Mesenchymal stem cell (in vitro differentiated cells and primary cell): ENCODE measurements around the gene SRXN1.

Source experiments
- DNase-seq: peaks from one replicate; pipeline ENCODE4 v3.0.0-alpha.2; 2013
- H2AFZ ChIP-seq: one replicate; pipeline ENCODE4 v1.6.1; 2013; ENCODE audit warnings: low read depth, mild to moderate bottlenecking, control low read depth, inconsistent platforms, low read length, moderate library complexity
- H2AK5ac ChIP-seq: 2 replicates; pipeline ENCODE4 v1.6.1; 2013; ENCODE audit warnings: low read length, moderate library complexity, mild to moderate bottlenecking, inconsistent platforms; ENCODE audit not compliant: severe bottlenecking
- H2BK120ac ChIP-seq: one replicate; pipeline ENCODE4 v1.6.1; 2013; ENCODE audit warnings: low read depth, mild to moderate bottlenecking, inconsistent platforms, low read length, moderate library complexity
- H2BK12ac ChIP-seq, 2 experiments: one replicate each; pipeline ENCODE4 v1.6.1; 2013; ENCODE audit warnings: inconsistent platforms in 2 of 2, low read length in 2 of 2, mild to moderate bottlenecking in 2 of 2, moderate library complexity in 2 of 2, control low read depth in 1 of 2
- H2BK15ac ChIP-seq: one replicate; pipeline ENCODE4 v1.6.1; 2013; ENCODE audit warnings: mild to moderate bottlenecking, low read depth, inconsistent platforms; ENCODE audit not compliant: poor library complexity, severe bottlenecking
- H2BK5ac ChIP-seq: 2 replicates; pipeline ENCODE4 v1.6.1; 2013; ENCODE audit warnings: low read depth, mild to moderate bottlenecking, low read length, control low read depth, inconsistent platforms; ENCODE audit not compliant: poor library complexity, severe bottlenecking
- H3K14ac ChIP-seq, 2 experiments: one replicate each; pipeline ENCODE4 v1.6.1; 2013; ENCODE audit warnings: inconsistent platforms in 2 of 2, low read length in 2 of 2, control low read depth in 1 of 2, mild to moderate bottlenecking in 1 of 2, moderate library complexity in 1 of 2
- H3K18ac ChIP-seq, 2 experiments: one replicate each; pipeline ENCODE4 v1.6.1; 2013; ENCODE audit warnings: inconsistent platforms in 2 of 2, low read length in 2 of 2, control low read depth in 1 of 2, low read depth in 1 of 2, mild to moderate bottlenecking in 1 of 2
- H3K23ac ChIP-seq, 2 experiments: one replicate each; pipeline ENCODE4 v1.6.1; 2013; ENCODE audit warnings: inconsistent platforms in 2 of 2, low read length in 2 of 2, mild to moderate bottlenecking in 2 of 2, moderate library complexity in 2 of 2, control low read depth in 1 of 2
- H3K27ac ChIP-seq: 2 replicates; pipeline ENCODE4 v1.5.1; 2013; ENCODE audit warnings: mild to moderate bottlenecking, moderate library complexity, low read length, control low read depth, inconsistent platforms; ENCODE audit not compliant: poor library complexity, severe bottlenecking
- H3K27me3 ChIP-seq, 2 experiments: 2 replicates each; pipeline versions ENCODE4 v1.6.1 to v1.7.0; 2013; ENCODE audit warnings: low read length in 2 of 2, mild to moderate bottlenecking in 2 of 2, moderate library complexity in 2 of 2, control low read depth in 1 of 2, inconsistent platforms in 1 of 2; ENCODE audit not compliant: control insufficient read depth in 1 of 2, insufficient read depth in 1 of 2
- H3K36me3 ChIP-seq, 2 experiments: 2 replicates each; pipeline versions ENCODE4 v1.6.1 to v1.7.0; 2013; ENCODE audit warnings: low read length in 2 of 2, control low read depth in 1 of 2, inconsistent platforms in 1 of 2, low read depth in 1 of 2, mild to moderate bottlenecking in 1 of 2; ENCODE audit not compliant: insufficient read depth in 2 of 2, control insufficient read depth in 1 of 2
- H3K4ac ChIP-seq, 2 experiments: one replicate each; pipeline ENCODE4 v1.6.1; 2013; ENCODE audit warnings: inconsistent platforms in 2 of 2, low read length in 2 of 2, mild to moderate bottlenecking in 2 of 2, moderate library complexity in 2 of 2, control low read depth in 1 of 2, low read depth in 1 of 2
- H3K4me1 ChIP-seq: 2 replicates; pipeline ENCODE4 v1.6.1; 2013; ENCODE audit warnings: low read depth, low read length, control low read depth; ENCODE audit not compliant: control insufficient read depth, insufficient read depth
- H3K4me2 ChIP-seq: 2 replicates; pipeline ENCODE4 v1.6.1; 2013; ENCODE audit warnings: low read length, mild to moderate bottlenecking, inconsistent platforms; ENCODE audit not compliant: poor library complexity, severe bottlenecking
- H3K4me3 ChIP-seq, 2 experiments: 2 replicates each; pipeline versions ENCODE4 v1.5.1 to v1.7.0; 2013; ENCODE audit warnings: low read length in 2 of 2, mild to moderate bottlenecking in 2 of 2, control low read depth in 1 of 2, low read depth in 1 of 2; ENCODE audit not compliant: insufficient read depth in 1 of 2
- H3K79me1 ChIP-seq: replicated peaks from 2 replicates; pipeline ENCODE4 v1.6.1; 2013; ENCODE audit warnings: mild to moderate bottlenecking, control low read depth, low read length, inconsistent platforms; ENCODE audit not compliant: poor library complexity, severe bottlenecking
- H3K9ac ChIP-seq: 2 replicates; pipeline ENCODE4 v1.7.0; 2013; ENCODE audit warnings: mild to moderate bottlenecking, low read length, moderate library complexity
- H3K9me3 ChIP-seq: 2 replicates; pipeline ENCODE4 v1.7.0; 2013; ENCODE audit warnings: mild to moderate bottlenecking, low read length; ENCODE audit not compliant: control insufficient read depth
- H4K8ac ChIP-seq: one replicate; pipeline ENCODE4 v1.6.1; 2013; ENCODE audit warnings: inconsistent platforms, mild to moderate bottlenecking, low read length, moderate library complexity
- H4K91ac ChIP-seq: one replicate; pipeline ENCODE4 v1.6.1; 2013; ENCODE audit warnings: mild to moderate bottlenecking, low read length, inconsistent platforms
- WGBS: methylation state at CpG from one replicate; pipeline ENCODE4 v1.1.7; 2013; ENCODE audit warnings: mixed read lengths; 5-methylcytosine and 5-hydroxymethylcytosine counted together

The SRXN1 gene

DNA sequence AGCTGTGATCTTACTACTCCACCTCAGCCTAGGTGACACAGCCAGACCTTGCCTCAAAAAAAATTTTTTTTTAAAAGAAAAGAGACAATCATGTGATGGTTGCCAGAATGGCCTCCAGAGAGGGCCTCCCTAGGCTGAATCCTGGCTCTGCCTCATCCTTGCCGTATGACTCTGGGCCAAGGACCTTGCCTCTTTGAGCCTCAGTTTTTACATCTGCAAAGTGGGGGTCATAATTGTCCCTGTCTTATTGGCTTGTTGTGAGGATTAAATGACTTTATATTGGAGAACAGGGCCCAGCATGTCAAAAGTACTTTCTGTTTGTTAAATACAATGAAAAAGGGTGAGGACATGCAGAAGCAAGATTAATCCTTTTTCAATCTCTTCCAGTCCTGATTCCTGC lies 14.4 kb downstream of the SRXN1 start:
- Histone ChIP-seq H3K9ac (no peak overlapping the region), H3K9me3 (no peaks in the 10 kb centered on the region), H3K14ac (no peak overlapping the region), H2BK15ac (no peak overlapping the region), H4K91ac (no peak overlapping the region), H3K23ac (no peak overlapping the region), H2BK12ac (no peak overlapping the region), H3K36me3 (no peaks in the 10 kb centered on the region), H3K27me3 (peaks cover 45 to 49% of the 10 kb centered on the region in 2 experiments), H2BK5ac (no peak overlapping the region), H3K4ac (no peak overlapping the region), H3K4me3 (no peak overlapping the region), H3K18ac (no peak overlapping the region), H3K27ac (no peak overlapping the region), H2AFZ (no peak overlapping the region), H3K4me1 (peaks cover 5% of the 10 kb centered on the region), H3K4me2 (no peak overlapping the region), H2AK5ac (no peak overlapping the region), H2BK120ac (no peak overlapping the region), H4K8ac (no peak overlapping the region), H3K79me1 (no peaks in the 10 kb centered on the region)
- no peak for DNase-seq
- 100% methylated on average over 1 of the region's 1 CpG for WGBS

DNA sequence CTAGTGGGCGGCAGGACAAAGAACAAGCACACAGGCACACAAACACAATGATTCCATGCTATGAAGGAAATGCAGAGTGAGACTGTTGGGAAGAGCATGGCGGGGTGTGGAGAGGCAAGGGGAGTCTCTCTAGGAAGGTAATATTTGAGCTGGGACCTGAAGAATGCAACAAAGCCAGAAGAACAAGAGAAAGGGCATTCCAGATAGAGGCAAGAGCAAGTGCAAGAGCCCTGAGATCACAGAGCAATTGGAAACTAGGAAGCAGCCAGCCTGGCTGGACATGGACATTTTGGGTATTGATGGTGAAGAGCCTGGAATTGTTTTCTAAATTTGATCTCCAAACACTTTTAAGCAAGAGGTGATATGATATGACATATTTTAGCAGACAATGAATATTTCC lies 15.4 kb downstream of the SRXN1 start:
- H3K14ac ChIP-seq, result no peak overlapping the region
- peaks cover 43 to 51% of the 10 kb centered on the region in 2 experiments for H3K27me3 ChIP-seq
- no peak overlapping the region for H2AK5ac ChIP-seq
- no peak overlapping the region for H3K4me3 ChIP-seq
- H4K91ac ChIP-seq, result no peak overlapping the region
- H3K9ac ChIP-seq, result no peak overlapping the region
- H2BK120ac ChIP-seq, result no peak overlapping the region
- no peaks in the 10 kb centered on the region for H3K79me1 ChIP-seq
- H4K8ac ChIP-seq, result no peak overlapping the region
- H2BK5ac ChIP-seq, result no peak overlapping the region
- H3K27ac ChIP-seq, result no peak overlapping the region
- no peak overlapping the region for H2AFZ ChIP-seq
- no peak for DNase-seq
- no peak overlapping the region for H3K4ac ChIP-seq
- H2BK15ac ChIP-seq, result no peak overlapping the region
- H3K23ac ChIP-seq, result no peak overlapping the region
- no peaks in the 10 kb centered on the region for H3K36me3 ChIP-seq
- H3K4me2 ChIP-seq, result no peak overlapping the region
- no peaks in the 10 kb centered on the region for H3K9me3 ChIP-seq
- H2BK12ac ChIP-seq, result no peak overlapping the region
- no peak overlapping the region for H3K18ac ChIP-seq
- WGBS, result 87% methylated on average over 2 of the region's 2 CpGs
- H3K4me1 ChIP-seq, result peaks cover 3% of the 10 kb centered on the region

DNA sequence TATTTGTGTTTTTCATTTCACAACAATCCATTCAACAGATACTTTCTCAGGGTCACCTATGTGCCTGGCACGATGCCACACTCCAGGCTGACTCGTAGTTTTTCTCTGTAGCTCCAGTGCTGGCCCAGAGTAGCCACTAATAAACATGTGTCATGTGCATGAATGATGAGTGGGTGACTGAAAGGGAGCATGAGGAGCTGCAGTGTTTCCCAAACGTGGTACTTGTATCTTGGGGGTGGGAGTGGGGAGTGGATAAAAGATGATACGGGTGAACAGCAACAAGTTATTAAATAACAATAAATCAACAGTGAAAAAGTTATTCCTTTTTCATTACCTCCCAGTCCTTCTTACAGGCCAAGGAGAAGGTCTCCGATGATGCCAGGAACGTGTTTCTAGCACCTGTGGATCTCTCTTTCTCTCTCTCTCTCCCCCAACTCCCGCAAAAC lies 17.1 kb downstream of the SRXN1 start:
- Histone ChIP-seq H2BK5ac (no peak overlapping the region), H3K9ac (no peak overlapping the region), H3K18ac (no peak overlapping the region), H3K27ac (no peak overlapping the region), H2AK5ac (no peak overlapping the region), H4K91ac (no peak overlapping the region), H2BK12ac (no peak overlapping the region), H3K4me2 (no peak overlapping the region), H3K9me3 (no peaks in the 10 kb centered on the region), H3K27me3 (peaks cover 39 to 51% of the 10 kb centered on the region in 2 experiments), H3K4ac (no peak overlapping the region), H2BK120ac (no peak overlapping the region), H3K79me1 (no peaks in the 10 kb centered on the region), H2BK15ac (no peak overlapping the region), H3K4me1 (no peaks in the 10 kb centered on the region), H4K8ac (no peak overlapping the region), H3K36me3 (no peaks in the 10 kb centered on the region), H3K23ac (no peak overlapping the region), H3K4me3 (no peak overlapping the region), H2AFZ (no peak overlapping the region), H3K14ac (no peak overlapping the region)
- DNase-seq, result no peak
- 51% methylated on average over 5 of the region's 7 CpGs for WGBS

DNA sequence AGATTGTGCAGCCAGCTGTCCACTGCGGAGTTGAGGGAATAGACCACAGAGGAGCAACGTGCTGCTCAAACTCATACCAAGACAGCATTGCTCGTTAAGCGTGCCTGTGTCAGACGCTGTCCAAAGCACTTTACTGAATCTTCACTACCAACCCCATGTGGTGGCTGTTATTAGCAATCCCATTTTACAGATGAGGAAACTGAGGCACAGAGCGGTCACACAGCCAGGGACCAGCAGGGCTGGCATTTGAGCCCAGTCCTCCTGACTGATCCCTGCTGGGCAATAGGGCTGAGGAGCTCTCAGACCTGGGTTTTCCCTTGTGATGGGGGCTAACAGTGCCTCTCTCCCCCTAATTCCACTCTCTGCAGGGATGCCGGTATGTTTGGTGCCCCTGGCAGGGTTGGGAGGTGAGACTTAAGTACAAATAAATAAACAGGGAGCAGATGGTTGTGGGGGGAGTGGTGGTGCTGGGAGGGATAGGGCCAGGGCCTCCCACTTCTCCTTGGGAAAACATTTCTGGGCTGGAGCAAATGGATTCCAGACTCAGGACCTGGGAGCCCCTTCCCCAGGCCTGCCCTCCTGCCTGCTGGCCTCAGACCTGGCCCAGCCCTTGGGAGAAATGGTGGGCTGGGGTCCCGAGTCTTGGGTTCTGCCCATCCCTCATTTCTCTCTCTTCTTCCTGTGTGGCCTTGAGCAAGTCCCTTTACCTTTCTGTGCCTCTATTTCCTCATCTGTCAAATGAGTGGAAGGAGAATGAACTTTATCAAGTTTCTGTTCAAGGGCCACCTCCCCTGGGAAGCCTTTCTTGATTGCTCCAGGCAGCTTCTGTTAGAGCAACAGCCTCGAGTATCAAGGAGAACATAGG lies 17.7 kb downstream of the SRXN1 start:
- no peak overlapping the region for H3K18ac ChIP-seq
- no peaks in the 10 kb centered on the region for H3K9me3 ChIP-seq
- H3K4me2 ChIP-seq, result no peak overlapping the region
- H3K36me3 ChIP-seq, result no peaks in the 10 kb centered on the region
- peaks cover 42 to 53% of the 10 kb centered on the region in 2 experiments for H3K27me3 ChIP-seq
- H3K4me1 ChIP-seq, result no peaks in the 10 kb centered on the region
- no peak for DNase-seq
- no peak overlapping the region for H2BK12ac ChIP-seq
- H3K23ac ChIP-seq, result no peak overlapping the region
- H3K79me1 ChIP-seq, result no peaks in the 10 kb centered on the region
- no peak overlapping the region for H2AK5ac ChIP-seq
- no peak overlapping the region for H3K9ac ChIP-seq
- H2BK120ac ChIP-seq, result no peak overlapping the region
- 79% methylated on average over 9 of the region's 9 CpGs for WGBS
- H4K91ac ChIP-seq, result no peak overlapping the region
- no peak overlapping the region for H3K4ac ChIP-seq
- H3K14ac ChIP-seq, result no peak overlapping the region
- no peak overlapping the region for H2BK5ac ChIP-seq
- H3K4me3 ChIP-seq, result no peak overlapping the region
- H2AFZ ChIP-seq, result no peak overlapping the region
- no peak overlapping the region for H4K8ac ChIP-seq
- H3K27ac ChIP-seq, result no peak overlapping the region
- H2BK15ac ChIP-seq, result no peak overlapping the region
